ENCODE results near the gene KRTAP10-3.

DNA sequence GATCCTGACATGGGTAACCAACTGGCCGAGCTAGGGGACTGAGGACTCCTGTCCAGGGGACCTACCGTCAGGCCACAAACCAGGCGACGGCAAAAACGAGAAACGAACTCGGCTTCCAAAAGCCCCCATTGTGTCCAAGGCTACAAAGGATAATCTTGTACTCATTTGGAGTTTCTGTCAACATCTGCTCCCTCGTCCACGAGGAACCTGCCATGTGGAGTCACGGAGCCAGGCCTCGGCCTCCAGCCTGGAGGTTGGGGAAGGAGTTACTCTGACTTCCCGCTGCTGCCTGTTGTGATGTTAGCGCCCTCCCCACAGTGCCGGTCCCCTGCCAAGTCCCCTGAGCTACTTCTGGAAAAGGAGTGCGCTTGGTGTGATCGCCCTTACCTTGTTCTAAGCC lies 25.9 kb downstream of the KRTAP10-3 start:
- TF ChIP-seq CTCF (tag by site-specific recombination; IDR thresholded peaks at IDR 0.05) (no peak), ZNF76 (tag by site-specific recombination; IDR thresholded peaks at IDR 0.05; ENCODE audit: borderline replicate concordance, low read depth) (no peak)
